Measurements from ENCODE around the gene CACNA2D3.

CACNA2D3 gene

GRCh38 chr3:54905920-54906319 lies 783.6 kb downstream of the CACNA2D3 start:
- no peak for DNase-seq

- DNase-seq = no peak
These were observed 784.4 kb downstream of the CACNA2D3 start for GRCh38 chr3:54906763-54907162.

- DNase-seq = no peak
These were observed 786.8 kb downstream of the CACNA2D3 start for GRCh38 chr3:54909191-54909590.

- no peak for DNase-seq
These were observed 791.8 kb downstream of the CACNA2D3 start for GRCh38 chr3:54914180-54914579.

- DNase-seq = no peak
These were observed 792.8 kb downstream of the CACNA2D3 start for GRCh38 chr3:54915181-54915580.

- DNase-seq = no peak
These were observed 793.6 kb downstream of the CACNA2D3 start for GRCh38 chr3:54915976-54916375.

- no peak for DNase-seq
These were observed 794.4 kb downstream of the CACNA2D3 start for GRCh38 chr3:54916732-54917131.

GRCh38 chr3:54917174-54917573 lies 794.8 kb downstream of the CACNA2D3 start:
- DNase-seq = no peak

GRCh38 chr3:54917862-54918261 lies 795.5 kb downstream of the CACNA2D3 start:
- DNase-seq = no peak

GRCh38 chr3:54918516-54918915 lies 796.2 kb downstream of the CACNA2D3 start:
- no peak for DNase-seq

GRCh38 chr3:54928046-54928770 lies 805.9 kb downstream of the CACNA2D3 start, which contains the start of gene LRTM1:
Gene LRTM1 (minus strand): TSS chr3:54928059. CDS start chr3:54927911, 148 bp downstream.
- no peak for DNase-seq

- no peak for DNase-seq
These were observed 808.8 kb downstream of the CACNA2D3 start for GRCh38 chr3:54931182-54931581.

GRCh38 chr3:54932606-54933005 lies 810.3 kb downstream of the CACNA2D3 start:
- no peak for DNase-seq

- no peak for DNase-seq
These were observed 813.5 kb downstream of the CACNA2D3 start for GRCh38 chr3:54935869-54936268.

- DNase-seq = no peak
These were observed 814.2 kb downstream of the CACNA2D3 start for GRCh38 chr3:54936561-54936960.

- DNase-seq = no peak
These were observed 817.4 kb downstream of the CACNA2D3 start for GRCh38 chr3:54939557-54940300.

GRCh38 chr3:54940971-54941370 lies 818.6 kb downstream of the CACNA2D3 start:
- DNase-seq = no peak

- DNase-seq = no peak
These were observed 819.5 kb downstream of the CACNA2D3 start for GRCh38 chr3:54941690-54942362.

GRCh38 chr3:54949491-54950044 lies 827.2 kb downstream of the CACNA2D3 start:
- DNase-seq = no peak

GRCh38 chr3:54950391-54951003 lies 828.1 kb downstream of the CACNA2D3 start:
- no peak for DNase-seq

GRCh38 chr3:54951405-54951804 lies 829.1 kb downstream of the CACNA2D3 start:
- no peak for DNase-seq

GRCh38 chr3:54954022-54954421 lies 831.7 kb downstream of the CACNA2D3 start:
- DNase-seq = no peak

GRCh38 chr3:54954521-54954920 lies 832.2 kb downstream of the CACNA2D3 start:
- no peak for DNase-seq

Measured in CD4-positive, alpha-beta T cell treated with Interleukin-17A for 4 hours (primary cell).